Amygdala (tissue), 56 donors: ENCODE measurements around the gene RDX.
"Not testable (repeated sequence)": the region's sequence is repeated elsewhere in the genome, so short reads cannot be mapped to it uniquely, and the experiment has no call there.

Experiments
- DNase-seq, 56 donors: peaks; one replicate each; lab custom pipeline; 2025; lab: John Stamatoyannopoulos, UW

Gene RDX

DNA sequence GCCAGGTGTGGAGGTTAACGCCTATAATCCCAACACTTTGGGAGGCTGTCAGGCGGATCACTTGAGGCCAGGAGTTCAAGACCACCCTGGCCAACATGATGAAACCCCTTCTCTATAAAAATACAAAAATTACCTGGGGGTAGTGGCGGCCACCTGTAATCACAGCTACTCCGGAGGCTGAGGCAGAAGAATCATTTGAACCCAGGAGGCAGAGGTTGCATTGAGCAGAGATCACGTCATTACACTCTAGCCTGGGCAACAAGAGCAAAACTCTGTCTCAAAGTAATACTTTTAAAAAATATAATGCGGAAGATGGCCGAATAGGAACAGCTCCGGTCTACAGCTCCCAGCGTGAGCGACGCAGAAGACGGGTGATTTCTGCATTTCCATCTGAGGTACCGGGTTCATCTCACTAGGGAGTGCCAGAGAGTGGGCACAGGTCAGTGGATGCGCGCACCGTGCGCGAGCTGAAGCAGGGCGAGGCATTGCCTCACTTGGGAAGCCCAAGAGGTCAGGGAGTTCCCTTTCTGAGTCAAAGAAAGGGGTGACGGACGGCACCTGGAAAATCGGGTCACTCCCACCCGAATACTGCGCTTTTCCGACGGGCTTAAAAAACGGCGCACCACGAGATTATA lies 87.6 kb downstream of the RDX start:
- DNase-seq: not testable (repeated sequence)

DNA sequence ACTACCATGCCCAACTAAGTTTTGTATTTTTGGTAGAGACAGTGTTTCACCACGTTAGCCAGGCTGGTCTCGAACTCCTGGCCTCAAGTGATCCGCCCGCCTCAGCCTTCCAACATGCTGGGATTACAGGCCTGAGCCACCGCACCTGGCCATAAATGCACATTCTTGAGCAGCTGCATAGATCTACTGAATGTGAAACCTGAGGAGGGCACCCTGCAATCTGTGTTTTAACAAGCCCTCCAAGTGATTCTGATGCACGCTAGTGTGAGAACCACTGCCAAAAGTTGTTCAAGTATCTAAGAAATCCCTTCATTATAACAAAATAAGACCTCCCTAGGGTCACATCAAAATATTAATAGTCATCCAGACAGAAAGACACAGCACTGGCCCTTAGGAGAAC lies 89.3 kb downstream of the RDX start:
- no peak for DNase-seq

DNA sequence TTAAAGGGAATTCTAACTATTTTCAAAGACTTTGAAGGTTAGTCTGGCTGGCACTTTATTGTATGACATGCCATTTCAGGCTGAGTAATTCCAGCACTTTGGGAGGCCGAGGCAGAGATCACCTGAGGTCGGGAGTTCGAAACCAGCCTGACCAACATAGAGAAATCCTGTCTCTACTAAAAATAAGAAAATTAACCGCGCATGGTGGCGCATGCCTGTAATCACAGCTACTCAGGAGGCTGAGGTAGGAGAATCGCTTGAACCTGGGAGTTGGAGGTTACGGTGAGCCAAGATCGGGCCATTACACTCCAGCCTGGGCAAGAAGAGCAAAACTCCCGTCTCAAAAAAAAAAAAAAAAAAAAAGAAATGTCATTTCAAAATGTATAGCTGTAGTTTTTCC lies 95.6 kb downstream of the RDX start:
- no peak for DNase-seq

DNA sequence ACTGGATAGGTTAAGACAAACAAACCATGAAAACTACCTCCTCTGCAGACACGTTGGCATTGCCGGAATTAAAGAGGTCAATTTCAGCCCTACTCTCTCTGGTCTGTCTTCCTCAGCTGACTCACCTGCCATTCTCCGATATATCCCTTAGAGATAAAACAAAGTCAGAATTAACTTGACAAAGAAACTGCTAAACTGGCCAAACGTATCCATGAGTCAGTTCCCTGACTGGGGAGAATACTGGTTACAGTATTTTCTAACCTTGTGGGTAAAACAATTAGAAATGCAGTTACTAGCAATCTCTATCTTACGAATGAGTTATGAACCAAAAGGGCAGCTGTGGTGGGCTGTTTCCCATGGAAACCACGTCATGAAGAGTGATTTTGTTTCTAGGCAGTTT lies 96.2 kb downstream of the RDX start:
- DNase-seq: no peak

DNA sequence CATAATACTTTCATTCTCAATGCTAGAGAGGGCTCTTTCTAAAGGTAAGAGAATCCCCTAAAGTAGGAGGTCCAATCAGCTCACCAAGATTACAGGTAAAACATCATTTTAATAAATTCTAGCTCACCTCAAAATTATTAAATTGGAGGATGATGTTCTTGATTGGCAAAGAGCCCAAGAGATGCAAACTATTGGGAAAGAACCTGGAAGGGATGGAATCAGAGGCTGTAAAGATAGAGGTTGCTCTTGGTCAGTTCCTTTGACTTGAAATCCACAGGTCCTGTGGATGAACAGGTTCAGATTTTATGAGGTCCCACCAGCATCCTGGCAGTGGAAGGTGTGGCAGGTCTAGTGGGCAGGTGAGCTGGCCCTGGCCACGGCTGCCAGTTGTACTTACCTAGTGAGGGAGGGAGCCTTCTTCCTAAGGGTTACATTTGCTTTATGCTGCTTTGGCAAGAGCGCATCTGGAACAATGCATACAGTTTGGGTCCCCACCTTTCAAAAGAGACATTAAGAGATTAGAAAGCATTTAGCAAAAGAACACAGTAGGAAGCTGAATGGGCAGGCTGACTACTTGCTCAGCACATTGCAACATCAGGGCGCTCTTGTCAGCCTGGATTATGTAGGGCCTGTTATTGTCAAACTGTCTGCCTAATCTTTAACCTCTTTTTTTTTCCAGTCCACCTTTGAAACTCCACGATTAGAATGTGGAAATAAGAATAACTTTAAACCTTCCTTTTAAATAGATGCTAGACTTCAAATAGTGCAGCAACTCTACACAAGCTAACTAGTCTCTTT lies 97.0 kb downstream of the RDX start:
- no peak for DNase-seq

DNA sequence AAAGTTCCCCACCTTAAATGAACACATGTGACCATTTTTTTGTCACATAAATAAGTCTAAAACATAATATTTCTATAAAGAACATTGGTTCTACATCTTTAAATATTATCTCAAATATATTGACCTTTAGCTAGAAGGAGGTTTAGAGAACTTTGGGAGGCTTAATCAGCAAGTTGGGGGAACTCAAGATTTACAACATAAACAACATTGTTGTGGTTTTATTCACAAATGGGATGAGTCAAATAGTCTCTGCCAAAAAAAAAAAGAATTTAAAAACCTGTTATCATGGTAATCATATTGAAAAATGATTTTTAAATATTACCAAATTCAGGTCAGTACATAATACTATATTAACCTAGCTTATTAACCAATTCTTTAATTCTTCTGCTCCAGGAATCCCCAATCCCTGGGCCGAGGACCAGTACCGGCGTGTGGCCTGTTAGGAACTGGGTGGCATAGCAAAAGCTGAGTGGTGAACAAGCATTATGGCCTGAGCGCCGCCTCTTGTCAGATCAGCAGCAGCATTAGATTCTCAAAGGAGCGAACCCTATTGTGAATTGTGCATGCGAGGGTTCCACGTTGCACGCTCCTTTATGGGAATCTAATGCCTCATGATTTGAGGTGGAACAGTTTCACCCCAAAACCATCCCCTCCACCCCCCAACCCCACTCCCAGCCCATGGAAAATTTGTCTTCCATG lies 98.2 kb downstream of the RDX start:
- no peak for DNase-seq

DNA sequence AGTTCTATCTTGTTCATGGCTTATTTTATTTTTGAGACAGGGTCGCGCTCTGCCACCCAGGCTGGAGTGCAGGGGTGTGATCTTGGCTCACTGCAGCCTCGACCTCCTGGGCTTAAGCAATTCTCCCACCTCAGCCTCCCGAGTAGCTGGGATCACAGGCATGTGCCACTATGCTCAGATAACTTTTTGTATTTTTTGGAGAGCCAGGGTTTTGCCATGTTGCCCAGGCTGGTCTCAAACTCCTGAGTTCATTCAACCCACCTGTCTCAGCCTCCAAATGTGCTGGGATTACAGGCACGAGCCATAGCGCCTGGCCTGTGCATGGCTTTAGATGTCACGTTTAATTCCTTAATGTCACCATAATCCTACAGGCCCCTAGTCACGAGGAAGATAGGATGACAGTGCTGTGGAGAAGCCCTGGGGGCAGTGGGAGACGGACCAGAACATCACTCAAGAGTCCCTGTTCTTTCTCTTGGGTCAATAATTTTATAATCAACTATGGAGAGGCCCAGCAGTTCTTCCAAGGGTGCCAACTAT lies 99.5 kb downstream of the RDX start:
- no peak for DNase-seq

DNA sequence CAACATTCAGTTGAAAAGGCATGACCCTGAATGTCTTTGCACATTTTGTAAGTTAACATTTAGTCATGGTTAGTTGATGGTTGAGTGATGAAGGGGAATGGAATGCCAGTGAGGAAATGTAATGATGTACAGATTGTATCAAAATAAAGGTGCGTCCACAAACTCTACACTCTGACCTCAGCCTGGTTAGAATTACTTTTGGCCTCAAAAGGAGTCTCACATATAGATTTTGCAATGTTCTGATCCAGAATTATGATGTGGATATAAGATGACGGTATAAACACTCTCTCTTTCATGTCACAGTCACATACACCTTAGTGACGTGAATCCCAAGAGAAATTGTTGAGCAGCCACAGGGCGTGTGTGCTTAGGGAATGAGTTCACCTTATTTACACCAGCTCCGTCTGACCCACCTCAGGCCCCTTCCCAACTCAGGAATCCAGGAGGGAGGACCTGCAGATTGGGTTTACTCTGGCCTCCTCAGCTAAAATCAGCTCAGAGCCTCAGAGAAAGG lies 100.1 kb downstream of the RDX start:
- DNase-seq: no peak

DNA sequence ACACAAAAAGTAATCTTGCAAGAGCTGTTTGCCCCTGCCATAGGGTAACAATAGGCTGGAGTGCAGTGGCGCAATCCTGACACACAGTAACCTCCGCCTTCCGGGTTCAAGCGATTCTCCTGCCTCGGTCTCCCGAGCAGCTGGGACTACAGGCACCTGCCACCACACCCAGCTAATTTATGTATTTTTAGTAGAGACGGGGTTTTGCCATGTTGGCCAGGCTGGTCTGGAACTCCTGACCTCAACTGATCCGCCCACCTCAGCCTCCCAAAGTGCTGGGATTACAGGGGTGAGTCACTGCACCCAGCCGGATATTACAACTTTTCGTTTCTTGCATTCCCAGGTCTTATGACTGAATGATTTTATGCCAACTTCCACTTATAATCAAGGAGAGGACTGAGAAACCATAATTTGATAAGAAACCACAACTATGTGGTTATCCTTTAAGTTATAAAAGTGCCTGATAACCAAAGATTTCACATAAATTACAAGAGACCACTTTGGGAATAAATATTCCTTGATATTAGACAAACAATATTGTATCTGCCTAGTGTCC lies 102.1 kb downstream of the RDX start:
- DNase-seq: not testable (repeated sequence)

DNA sequence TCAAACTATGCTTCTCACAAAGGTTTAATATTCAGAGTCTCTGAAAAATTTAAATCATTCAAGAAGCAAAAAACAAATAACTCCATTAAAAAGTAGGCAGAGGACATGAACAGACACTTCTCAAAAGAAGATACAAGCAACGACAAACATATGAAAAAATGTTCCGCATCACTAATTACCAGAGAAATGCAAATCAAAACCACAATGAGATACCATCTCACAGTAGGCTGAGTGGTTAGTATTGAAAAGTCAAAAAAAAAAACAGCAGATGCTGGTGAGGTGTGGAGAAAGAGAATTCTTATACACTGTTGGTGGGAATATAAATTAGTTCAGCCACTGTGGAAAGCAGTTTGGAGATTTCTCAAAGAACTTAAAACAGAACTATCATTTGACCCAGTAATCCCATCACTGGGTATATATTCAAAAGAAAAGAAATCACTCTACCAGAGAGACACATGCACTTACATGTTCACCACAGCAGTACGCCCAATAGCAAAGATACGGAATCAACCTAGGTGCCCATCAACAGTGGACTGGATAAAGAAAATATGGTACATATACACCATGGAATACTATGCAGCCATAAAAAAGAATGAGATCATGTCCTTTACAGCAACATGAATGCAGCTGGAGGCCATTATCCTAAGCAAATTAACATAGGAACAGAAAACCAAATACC lies 103.7 kb downstream of the RDX start:
- DNase-seq: not testable (repeated sequence)

DNA sequence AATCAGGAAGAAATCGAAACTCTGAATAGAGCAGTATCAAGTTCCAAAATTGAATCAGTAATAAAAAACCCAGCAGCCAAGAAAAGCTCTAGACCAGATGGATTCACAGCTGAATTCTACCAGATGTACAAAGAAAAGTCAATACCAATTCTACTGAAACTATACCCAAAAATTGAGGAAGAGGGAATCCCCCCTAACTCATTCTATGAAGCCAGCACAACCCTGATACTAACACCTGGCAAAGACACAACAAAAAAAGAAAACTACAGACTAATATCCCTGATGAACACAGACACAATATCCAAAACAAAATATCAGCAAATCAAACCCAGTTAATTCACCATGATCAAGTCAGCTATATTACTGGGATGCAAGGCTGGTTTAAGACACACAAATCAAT lies 105.5 kb downstream of the RDX start:
- no peak for DNase-seq

DNA sequence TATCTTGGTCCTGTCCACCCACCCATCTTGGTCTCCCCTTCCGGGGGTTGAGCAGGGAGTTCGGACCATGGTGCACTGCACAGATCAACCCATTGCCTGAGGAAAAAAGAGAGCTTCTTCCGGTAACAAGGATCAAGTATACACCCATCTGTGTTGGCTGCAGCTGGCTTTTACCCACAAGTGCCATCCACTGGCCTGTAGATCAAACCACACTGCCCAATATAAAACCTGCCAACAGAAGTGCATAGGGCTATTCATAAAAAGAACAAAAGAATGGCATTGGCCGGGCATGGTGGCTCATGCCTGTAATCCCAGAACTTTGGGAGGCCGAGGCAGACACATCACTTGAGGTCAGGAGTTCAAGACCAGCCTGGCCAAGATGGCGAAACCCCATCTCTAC lies 108.7 kb downstream of the RDX start:
- no peak for DNase-seq

DNA sequence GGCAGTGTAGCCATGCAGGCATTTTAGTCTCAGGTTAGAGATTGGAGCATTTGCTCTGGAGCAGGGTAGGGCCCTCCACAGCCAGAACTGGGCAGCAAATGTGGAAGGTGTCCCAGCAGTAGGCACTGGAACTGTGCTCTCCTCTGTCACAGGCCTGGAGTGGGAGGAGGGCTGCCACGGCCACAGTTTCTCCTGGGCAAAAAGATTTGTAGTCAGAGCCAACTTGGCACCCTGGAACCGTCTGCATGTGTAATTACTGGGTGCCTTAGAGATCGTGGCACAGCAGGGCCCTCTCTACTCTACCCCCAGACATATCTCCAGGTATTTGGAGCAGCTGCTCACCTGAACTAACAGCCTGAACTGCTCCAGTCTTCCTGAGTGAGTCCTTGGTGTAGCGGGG lies 109.5 kb downstream of the RDX start:
- DNase-seq: no peak

DNA sequence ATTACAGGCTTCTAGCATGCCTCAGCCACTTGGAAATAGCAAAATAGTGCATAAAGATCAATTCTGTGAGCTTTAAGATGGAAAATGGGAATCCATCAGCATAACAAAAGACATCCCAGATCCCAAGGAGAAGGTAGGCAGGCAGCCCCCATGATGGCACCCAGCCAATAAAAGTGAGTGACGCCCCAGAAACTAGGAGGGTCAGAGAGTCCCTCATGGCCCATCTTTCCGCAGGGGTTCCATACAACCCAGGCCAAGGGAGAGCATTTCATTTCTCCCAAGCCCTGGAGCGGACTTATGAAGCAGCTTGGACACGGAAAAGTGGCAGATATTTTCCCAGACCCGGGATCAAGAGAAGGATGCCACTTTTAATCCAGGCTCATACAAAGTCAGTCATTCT lies 110.0 kb downstream of the RDX start:
- no peak for DNase-seq

DNA sequence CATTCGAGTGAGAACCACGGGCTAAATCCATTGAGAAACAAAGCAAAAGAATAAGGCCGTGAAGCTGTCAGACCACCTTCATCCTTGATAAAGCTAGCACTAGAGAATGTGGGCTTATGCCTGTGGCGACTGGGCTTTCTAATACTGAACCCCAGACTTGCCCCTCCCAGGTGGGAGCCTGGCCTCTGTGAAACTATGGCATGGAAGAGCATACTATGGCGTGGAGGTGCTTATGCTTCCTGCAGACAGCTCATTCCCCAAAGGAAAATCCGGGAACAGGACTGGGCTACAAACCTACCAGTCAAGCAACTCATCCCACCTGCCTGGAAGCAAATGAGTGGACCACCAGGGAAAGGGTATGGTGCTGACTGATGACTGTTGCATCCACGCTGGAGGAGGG lies 110.8 kb downstream of the RDX start:
- no peak for DNase-seq

DNA sequence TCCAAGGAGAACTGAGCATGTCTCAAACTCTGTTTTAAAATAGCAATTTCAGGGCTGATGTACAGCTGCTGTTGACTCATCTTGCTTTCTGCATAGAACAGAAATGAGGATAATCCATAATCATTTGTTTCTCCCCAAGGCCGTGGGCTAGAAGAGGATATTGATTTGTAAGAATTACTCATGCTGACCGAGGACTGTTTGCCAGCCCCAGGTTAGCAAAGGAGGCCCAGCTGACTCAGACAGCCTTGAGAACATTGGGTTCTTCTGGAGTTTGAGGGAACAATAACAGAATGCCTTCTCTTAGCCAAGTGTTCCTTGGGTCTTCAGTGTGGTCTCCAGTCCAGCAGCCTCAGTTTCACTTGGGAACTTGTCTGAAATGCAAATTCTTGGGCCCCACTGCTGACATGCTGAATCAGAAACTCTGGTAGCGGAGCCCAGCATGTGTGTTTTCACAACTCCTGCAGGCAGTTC lies 111.3 kb downstream of the RDX start:
- DNase-seq: peak in 17 of 56 donors; percentile 8 to 59 (median 34)

DNA sequence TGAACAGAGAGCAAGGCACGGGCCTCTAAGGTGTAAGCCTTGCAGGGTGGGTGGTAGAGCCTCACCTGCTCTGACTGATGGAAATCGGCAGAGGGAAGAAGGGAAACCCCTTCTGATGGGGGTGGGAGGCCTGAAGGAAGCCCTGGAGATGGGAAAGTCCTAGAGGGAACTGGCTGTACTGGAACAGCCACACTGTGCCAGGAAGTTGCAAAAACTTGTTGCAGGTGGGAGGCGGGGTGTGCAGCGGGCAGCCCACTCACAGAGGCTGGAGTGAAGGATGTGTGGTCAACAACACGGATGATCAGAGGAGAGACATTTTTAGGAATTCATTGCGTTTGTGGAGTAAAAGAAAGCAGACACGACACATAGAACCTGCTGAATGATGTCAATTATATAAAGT lies 112.0 kb downstream of the RDX start:
- DNase-seq: no peak

DNA sequence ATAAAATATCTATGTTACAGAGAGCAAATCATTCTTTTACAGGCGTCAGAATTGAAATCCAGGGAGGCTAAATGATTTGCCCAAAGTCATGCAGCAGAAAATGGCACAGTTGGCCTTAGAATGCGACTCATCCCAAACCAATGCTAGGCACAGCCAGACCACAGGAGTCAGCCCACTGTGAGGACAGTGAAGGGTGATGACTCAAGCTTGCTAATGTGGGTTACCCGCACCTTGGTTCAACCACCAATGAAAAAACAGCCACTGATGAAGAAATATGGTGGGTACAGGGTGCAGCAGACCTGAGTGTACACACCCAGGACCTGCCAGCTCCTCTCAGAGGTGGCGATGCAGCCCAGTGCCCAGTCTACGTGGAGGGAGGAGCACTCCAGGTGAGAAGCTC lies 113.5 kb downstream of the RDX start:
- DNase-seq: no peak

DNA sequence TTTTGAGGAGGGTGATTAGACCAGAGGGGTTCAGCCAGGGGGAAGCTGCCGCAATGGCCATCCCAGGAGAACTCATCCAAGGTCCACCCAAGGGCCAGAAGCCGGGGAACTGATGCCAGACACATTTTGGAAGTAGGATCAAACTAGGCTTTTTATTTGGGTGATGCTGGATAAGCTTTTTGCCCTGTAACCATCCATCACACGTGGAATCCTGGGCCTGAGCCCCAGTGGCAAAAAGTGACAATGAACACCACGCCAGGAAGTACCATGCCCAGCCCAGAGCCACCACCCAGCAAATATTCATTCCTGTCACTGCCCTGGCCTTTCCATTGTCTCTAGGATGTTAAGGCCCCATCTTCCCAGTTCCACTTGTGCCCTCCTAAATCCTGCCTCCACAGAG lies 117.3 kb downstream of the RDX start:
- no peak for DNase-seq

DNA sequence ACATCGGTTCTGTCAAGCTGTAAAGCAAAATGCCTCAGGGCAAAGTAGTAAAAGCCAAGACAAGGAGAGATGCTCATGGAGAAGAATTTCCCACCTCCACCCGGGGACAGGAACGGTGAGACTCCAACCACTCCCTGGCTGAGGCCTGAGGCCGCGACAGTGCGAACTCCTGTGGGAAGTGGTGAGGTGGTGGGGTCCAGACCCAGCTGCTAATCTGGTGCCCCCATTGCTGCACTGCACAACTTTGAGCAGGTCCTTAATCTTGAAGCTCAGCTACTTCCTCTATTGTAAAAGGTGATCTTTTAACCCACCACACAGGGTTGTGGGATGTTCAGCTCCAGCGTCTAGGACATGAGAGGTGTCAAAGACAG lies 119.3 kb downstream of the RDX start:
- DNase-seq: no peak
